ENCODE results near the gene PACRG. TPM values are rescaled to one million over a fixed set of nuclear protein-coding genes. Genes with fewer than 3 reads are reported as not detected.

PACRG gene
- total and polyA plus RNA-seq, 2 of the 8 experiments (the other 6 are each of a cell fraction or from before 2014, with no cell fraction given), result 0.44 to 0.54 TPM

DNA sequence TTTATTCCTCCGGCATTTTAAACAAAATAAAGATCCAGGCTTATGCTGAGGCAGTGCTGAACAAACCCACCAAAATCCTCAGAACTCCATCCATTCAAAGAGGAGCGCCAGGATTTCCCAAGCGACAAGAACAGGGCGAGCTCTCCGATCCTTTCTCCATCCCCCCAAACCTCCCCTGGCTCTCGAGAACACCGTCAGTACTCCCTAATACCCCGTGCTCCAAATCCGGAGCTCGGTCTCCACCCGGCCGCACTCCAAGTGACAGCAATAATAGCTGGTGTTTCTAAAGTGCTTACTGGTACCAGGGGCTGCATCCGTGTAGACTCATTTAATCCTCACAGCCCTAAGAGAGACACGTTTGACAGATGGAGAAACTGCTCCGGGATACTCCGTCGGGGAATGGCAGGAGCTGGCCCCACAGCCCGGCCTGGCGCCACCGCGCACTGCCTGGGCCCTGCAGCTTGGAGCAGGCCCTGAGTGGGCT, 409.7 kb downstream of the PACRG start:
- POLR2A ChIA-PET (ENCODE audit: partially characterized antibody), result no interaction called here
- H3K4me3 ChIP-seq (ENCODE audit: extremely low read depth in 1 of 4, insufficient read depth in 2 of 4, low read depth in 3 of 4, low read length in 4 of 4), result no peak overlapping the region
- H3K27me3 ChIP-seq (replicated peaks in 1 of 4; ENCODE audit: control insufficient read depth in 3 of 4, extremely low read depth in 1 of 4, insufficient read depth in 3 of 4, low read length in 3 of 4), result no peaks in the 10 kb centered on the region
- no peak for DNase-seq (ENCODE audit: low read depth in 1 of 2, low spot score in 2 of 2)
- no peak overlapping the region for H2BK5ac ChIP-seq (ENCODE audit: low read depth, low read length)
- H2AK5ac ChIP-seq (ENCODE audit: low read depth, low read length), result no peak overlapping the region
- no peak overlapping the region for H4K91ac ChIP-seq (replicated peaks; ENCODE audit: insufficient read length, low read length)
- no peaks in the 10 kb centered on the region for H3K23me2 ChIP-seq (ENCODE audit: low read depth, low read length)
- no peaks in the 10 kb centered on the region for H3K79me2 ChIP-seq (ENCODE audit: control insufficient read depth in 1 of 2, insufficient read depth in 2 of 2, low read length in 2 of 2)
- H3K9me3 ChIP-seq (ENCODE audit: insufficient read depth in 2 of 2, low read depth in 1 of 2, low read length in 1 of 2), result 0 out of 4 replicates have a peak, but pooled peaks cover 0 to 3% of the 10 kb centered on the region in 2 experiments
- H2BK15ac ChIP-seq (ENCODE audit: low read length), result no peak overlapping the region
- no peak overlapping the region for H3K27ac ChIP-seq (ENCODE audit: low read depth, low read length)
- no peak overlapping the region for H4K8ac ChIP-seq (ENCODE audit: extremely low read depth, insufficient read depth, low read length)
- H3K36me3 ChIP-seq (ENCODE audit: control insufficient read depth in 2 of 4, insufficient read depth in 4 of 4, low read length in 3 of 4), result no peaks in the 10 kb centered on the region
- no peak for FAIRE-seq
- H2BK20ac ChIP-seq (ENCODE audit: low read length), result no peak overlapping the region
- no peak overlapping the region for H3K4ac ChIP-seq (replicated peaks; ENCODE audit: insufficient read length, low read depth, low read length)
- no peak overlapping the region for H3K14ac ChIP-seq (ENCODE audit: insufficient read length)
- H2BK12ac ChIP-seq (ENCODE audit: low read depth, low read length), result no peak overlapping the region
- no peak overlapping the region for H3K56ac ChIP-seq (replicated peaks; ENCODE audit: insufficient read length, low read depth, low read length)
- no peak overlapping the region for H2BK120ac ChIP-seq (replicated peaks; ENCODE audit: low read depth, low read length)
- H2AFZ ChIP-seq (ENCODE audit: low read length), result no peak overlapping the region; the same call in 1 of the 2 replicates
- no peak overlapping the region for H3K9ac ChIP-seq (replicated peaks in 1 of 4; ENCODE audit: extremely low read depth in 1 of 4, low read depth in 3 of 4, low read length in 3 of 4)
- H3K18ac ChIP-seq (ENCODE audit: extremely low read depth, low read length), result no peak overlapping the region
- H3K4me1 ChIP-seq (replicated peaks in 1 of 4; ENCODE audit: control insufficient read depth in 3 of 4, insufficient read depth in 4 of 4, low read length in 3 of 4), result no peaks in the 10 kb centered on the region; a peak in 1 of 7 replicates
- no peak overlapping the region for H3K23ac ChIP-seq (ENCODE audit: insufficient read length)
- no peaks in the 10 kb centered on the region for H3K79me1 ChIP-seq (ENCODE audit: low read depth, low read length)
- CTCF ChIA-PET (ENCODE audit: partially characterized antibody), result interaction anchor here (0.6 to 1.2 kb wide), 3 partner anchors 17 to 331 kb away, joined by 3 to 4 read pairs (median 3); no protein-coding TSS in a partner anchor
- H3K4me2 ChIP-seq (ENCODE audit: insufficient read depth in 1 of 2, low read depth in 2 of 2, low read length in 2 of 2), result no peak overlapping the region
- WGBS, 2 experiments (ENCODE audit: extremely low coverage in 1 of 2, insufficient coverage in 1 of 2, insufficient read length in 1 of 2, insufficient replicate concordance in 2 of 2, low coverage in 1 of 2, low lambda C conversion rate in 2 of 2, missing lambda C conversion rate in 1 of 2), result 95% methylated on average over 18 of the region's 21 CpGs; no CpG with 5 or more reads in 1 of the 2 experiments
- no peaks in the 10 kb centered on the region for H4K20me1 ChIP-seq (replicated peaks in 1 of 2; ENCODE audit: control insufficient read depth in 1 of 2, insufficient read depth in 2 of 2, low read length in 2 of 2)
- H4K5ac ChIP-seq (ENCODE audit: insufficient read length, low read depth, low read length), result no peak overlapping the region
- TF ChIP-seq SP1 (IDR thresholded peaks at IDR 0.05; ENCODE audit: low read depth, low read length) (no peak), SP4 (IDR thresholded peaks at IDR 0.05; ENCODE audit: low read length) (no peak), TCF12 (IDR thresholded peaks at IDR 0.05; ENCODE audit: low read depth, low read length) (no peak), RBBP5 (IDR thresholded peaks at IDR 0.05; ENCODE audit: borderline replicate concordance, low read depth, low read length) (no peak), JUN (IDR thresholded peaks at IDR 0.05; ENCODE audit: low read depth, low read length) (no peak), RAD21 (IDR thresholded peaks at IDR 0.05 in 1 of 2, conservative IDR thresholded peaks at IDR 0.05 in 1 of 2; ENCODE audit: low read depth in 2 of 2, low read length in 2 of 2) (no peak), SUZ12 (IDR thresholded peaks at IDR 0.05; ENCODE audit: low read length) (no peak), CREB1 (IDR thresholded peaks at IDR 0.05) (no peak), POLR2A (IDR thresholded peaks at IDR 0.05; ENCODE audit: control extremely low read depth in 1 of 2, low read depth in 2 of 2, low read length in 2 of 2) (no peak), HDAC6 (IDR thresholded peaks at IDR 0.05; ENCODE audit: low read depth, low read length) (no peak), CBX5 (IDR thresholded peaks at IDR 0.05; ENCODE audit: low read depth, low read length) (no peak), USF2 (IDR thresholded peaks at IDR 0.05; ENCODE audit: low read length) (no peak), PHF8 (conservative IDR thresholded peaks at IDR 0.05; ENCODE audit: low read depth, low read length) (no peak)
- TF ChIP-seq, protein P1, sequence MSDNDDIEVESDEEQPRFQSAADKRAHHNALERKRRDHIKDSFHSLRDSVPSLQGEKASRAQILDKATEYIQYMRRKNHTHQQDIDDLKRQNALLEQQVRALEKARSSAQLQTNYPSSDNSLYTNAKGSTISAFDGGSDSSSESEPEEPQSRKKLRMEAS (IDR thresholded peaks at IDR 0.05), result no peak
